IMR-90 (cell line): ENCODE results near the gene AGAP1. TPM values are rescaled to one million over a fixed set of nuclear protein-coding genes. Genes with fewer than 3 reads are reported as not detected.

Source experiments
- ATAC-seq: fragments of 200-7000 bp; cut with Tn5 transposase; 2 replicates; pipeline ENCODE4 v1.9.1; 2020; ENCODE audit warnings: low read depth, mild to moderate bottlenecking, moderate library complexity
- BruUV-seq: library from RNA; stranded (reverse); fragments of 400-500 nt; replicated peaks from 2 replicates; lab custom pipeline; 2021; lab: Mats Ljungman, UMichigan
- CTCF ChIA-PET: fragments of 300-600 bp; formaldehyde crosslinking; extraction: SDS; loops from one replicate; lab custom pipeline; 2021; ENCODE audit warnings: antibody characterized with exemption; lab: Yijun Ruan, JAX
- POLR2A ChIA-PET: fragments of 300-600 bp; sonication (Branson Sonifier 250); formaldehyde crosslinking; loops from one replicate; lab custom pipeline; 2022; ENCODE audit warnings: antibody characterized with exemption; ENCODE audit not compliant: unreplicated experiment; lab: Charles Lee
- DNase-seq: peaks from one replicate; pipeline ENCODE4 v3.0.0; 2013
- H2AFZ ChIP-seq: replicated peaks from 2 replicates; pipeline ENCODE3; 2013; ENCODE audit warnings: low read length, mild to moderate bottlenecking; ENCODE audit not compliant: poor library complexity
- H2AK5ac ChIP-seq: 2 replicates; pipeline ENCODE4 v1.6.1; 2013; ENCODE audit warnings: low read depth, low read length, inconsistent platforms
- H2AK9ac ChIP-seq: replicated peaks from 2 replicates; pipeline ENCODE3; 2013; ENCODE audit warnings: mild to moderate bottlenecking, low read depth, low read length, moderate library complexity; ENCODE audit not compliant: poor library complexity
- H2BK120ac ChIP-seq: 2 replicates; pipeline ENCODE4 v1.6.1; 2013; ENCODE audit warnings: low read depth, low read length, inconsistent platforms
- H2BK15ac ChIP-seq: 3 replicates; pipeline ENCODE4 v1.6.1; 2013; ENCODE audit warnings: low read depth, low read length, inconsistent platforms
- H2BK20ac ChIP-seq: 2 replicates; pipeline ENCODE4 v1.6.1; 2013; ENCODE audit warnings: low read depth, mild to moderate bottlenecking, inconsistent platforms, low read length, moderate library complexity
- H2BK5ac ChIP-seq: 2 replicates; pipeline ENCODE4 v1.6.1; 2013; ENCODE audit warnings: mild to moderate bottlenecking, low read depth, low read length, inconsistent platforms; ENCODE audit not compliant: poor library complexity, severe bottlenecking
- H3K14ac ChIP-seq: replicated peaks from 2 replicates; pipeline ENCODE4 v1.6.1; 2013; ENCODE audit warnings: low read depth, low read length, inconsistent platforms
- H3K18ac ChIP-seq: 2 replicates; pipeline ENCODE4 v1.6.1; 2013; ENCODE audit warnings: low read depth, low read length, control low read depth
- H3K23ac ChIP-seq: 2 replicates; pipeline ENCODE4 v1.6.1; 2013; ENCODE audit warnings: low read depth, low read length, inconsistent platforms
- H3K27ac ChIP-seq: 2 replicates; pipeline ENCODE4 v1.5.1; 2013; ENCODE audit warnings: mild to moderate bottlenecking, control low read depth, low read length; ENCODE audit not compliant: insufficient read depth
- H3K27me3 ChIP-seq: 2 replicates; pipeline ENCODE4 v1.6.1; 2013; ENCODE audit warnings: low read length; ENCODE audit not compliant: control insufficient read depth, insufficient read depth
- H3K36me3 ChIP-seq: 2 replicates; pipeline ENCODE4 v1.6.1; 2013; ENCODE audit warnings: low read length, mixed read lengths; ENCODE audit not compliant: control insufficient read depth, insufficient read depth
- H3K4ac ChIP-seq: 2 replicates; pipeline ENCODE4 v1.6.1; 2013; ENCODE audit warnings: low read depth, low read length, inconsistent platforms
- H3K4me1 ChIP-seq: 2 replicates; pipeline ENCODE4 v1.6.1; 2013; ENCODE audit warnings: low read length, mixed read lengths; ENCODE audit not compliant: control insufficient read depth, insufficient read depth
- H3K4me2 ChIP-seq: 2 replicates; pipeline ENCODE4 v1.6.1; 2013; ENCODE audit warnings: low read depth, mild to moderate bottlenecking, control low read depth, low read length, moderate library complexity
- H3K4me3 ChIP-seq: 2 replicates; pipeline ENCODE4 v1.5.1; 2013; ENCODE audit warnings: low read depth, mild to moderate bottlenecking, control low read depth, low read length, moderate library complexity; ENCODE audit not compliant: insufficient read depth
- H3K56ac ChIP-seq: 2 replicates; pipeline ENCODE4 v1.6.1; 2013; ENCODE audit warnings: low read length, inconsistent platforms; ENCODE audit not compliant: insufficient read depth; ENCODE audit errors: extremely low read depth
- H3K79me1 ChIP-seq, 2 experiments: 2 replicates each; pipeline ENCODE4 v1.6.1; 2013; ENCODE audit warnings: low read length in 2 of 2, inconsistent platforms in 1 of 2, low read depth in 1 of 2
- H3K9ac ChIP-seq: 2 replicates; pipeline ENCODE4 v1.6.1; 2013; ENCODE audit warnings: low read depth, low read length, control low read depth
- H3K9me1 ChIP-seq: 2 replicates; pipeline ENCODE4 v1.6.1; 2013; ENCODE audit warnings: low read length, inconsistent platforms; ENCODE audit not compliant: insufficient read depth
- H3K9me3 ChIP-seq: 2 replicates; pipeline ENCODE4 v1.6.1; 2013; ENCODE audit warnings: low read length; ENCODE audit not compliant: control insufficient read depth, insufficient read depth
- H4K20me1 ChIP-seq: 2 replicates; pipeline ENCODE4 v1.6.1; 2013; ENCODE audit warnings: low read length, inconsistent platforms; ENCODE audit not compliant: insufficient read depth
- H4K5ac ChIP-seq: 2 replicates; pipeline ENCODE4 v1.6.1; 2013; ENCODE audit warnings: mild to moderate bottlenecking, low read depth, low read length, control low read depth
- H4K8ac ChIP-seq, 2 experiments: 2 replicates each; pipeline ENCODE4 v1.6.1; 2013; ENCODE audit warnings: low read depth in 2 of 2, low read length in 2 of 2, control low read depth in 1 of 2, inconsistent platforms in 1 of 2
- H4K91ac ChIP-seq: 2 replicates; pipeline ENCODE4 v1.6.1; 2013; ENCODE audit warnings: low read depth, low read length, inconsistent platforms; ENCODE audit not compliant: insufficient read depth
- CTCF ChIP-seq: conservative IDR thresholded peaks from 2 replicates; pipeline ENCODE4 v1.5.1; 2012; ENCODE audit warnings: mild to moderate bottlenecking, low read depth, low read length, improper control_type of control experiment
- MAFK ChIP-seq: IDR thresholded peaks from 2 replicates; pipeline ENCODE4 v1.6.1; 2012; ENCODE audit warnings: low read depth, low read length, improper control_type of control experiment
- WGBS, 2 experiments: methylation state at CpG; one replicate each; pipeline versions ENCODE4 v1.1.5 to v1.1.7; 2013; ENCODE audit warnings: missing lambda C conversion rate in 2 of 2; ENCODE audit not compliant: insufficient read length in 1 of 2; ENCODE audit errors: extremely low coverage in 2 of 2; 5-methylcytosine and 5-hydroxymethylcytosine counted together
- dilution Hi-C: fragments of 300-500 bp; cut with HindIII; formaldehyde crosslinking; loops from one replicate; pipeline ENCODE4 v1.14.3; 2018; ENCODE audit warnings: low sequenced_read_pairs; ENCODE audit not compliant: unreplicated experiment
- in situ Hi-C: fragments of 300-500 bp; cut with MboI; formaldehyde crosslinking; loops from 3 replicates; pipeline ENCODE4 v1.14.3; 2019; ENCODE audit warnings: low sequenced_read_pairs, inconsistent platforms, mixed read lengths
- intact Hi-C: fragments of 100-400 bp; cut with micrococcal nuclease; formaldehyde crosslinking; loops from 2 replicates; pipeline ENCODE4 v1.10.0; 2022
- polyA plus RNA-seq, 3 experiments: library from polyadenylated mRNA; depleted of rRNA; stranded (reverse); fragments of >200 nt; gene quantifications; 2 replicates each; pipeline ENCODE4 v1.2.3, GENCODE V29; 2012; ENCODE audit warnings: low replicate concordance in 1 of 3
- total RNA-seq: library from RNA; depleted of rRNA; stranded (reverse); fragments of >200 nt; gene quantifications from 2 replicates; pipeline ENCODE4 v1.2.3, GENCODE V29; 2012

AGAP1 gene
- total and polyA plus RNA-seq, 2 of the 4 experiments (the other 2 are of a cell fraction) = 15.1 to 16.4 TPM

DNA sequence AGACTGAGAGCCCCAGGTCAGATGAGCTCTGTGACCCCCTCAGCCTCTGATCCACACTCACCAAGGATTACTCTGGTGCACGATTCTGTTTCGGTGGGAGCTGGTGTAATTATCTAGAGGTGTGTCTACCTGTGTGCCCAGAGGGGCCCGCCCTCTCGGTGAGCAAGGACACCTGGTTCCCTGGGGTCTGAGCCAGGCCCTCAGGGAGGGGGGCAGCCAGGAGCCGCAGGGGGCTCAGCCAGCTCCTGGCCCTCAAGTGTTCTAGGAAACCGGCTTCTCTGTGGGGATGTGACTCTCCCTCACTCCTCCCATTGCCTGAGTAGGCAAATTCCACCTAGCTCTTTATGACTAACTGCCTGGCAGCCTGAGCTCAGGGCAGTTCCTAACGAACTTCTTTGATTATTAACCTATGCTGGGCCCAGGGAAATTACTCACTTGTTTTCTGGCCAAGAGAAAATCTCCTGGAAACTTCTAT lies 17.4 kb downstream of the AGAP1 start:
- in situ Hi-C loops (no loop called here), dilution Hi-C loops (no loop called here), intact Hi-C loops (no loop called here)
- no peak overlapping the region for H4K91ac ChIP-seq
- H3K4me1 ChIP-seq = peaks cover 8% of the 10 kb centered on the region; the same call in 1 of the 2 replicates
- no peak overlapping the region for H3K56ac ChIP-seq
- H3K23ac ChIP-seq = no peak overlapping the region
- H3K27me3 ChIP-seq = no peaks in the 10 kb centered on the region
- H2AK5ac ChIP-seq = peak overlapping the region; percentile 12; the same call in 1 of the 2 replicates
- H2BK5ac ChIP-seq = no peak overlapping the region
- H4K8ac ChIP-seq = no peak overlapping the region
- H4K20me1 ChIP-seq = peaks cover 57% of the 10 kb centered on the region
- WGBS, 2 experiments = no CpG with 5 or more reads among the region's 7 CpGs
- peak overlapping the region; percentile 64 for H2AFZ ChIP-seq
- TF ChIP-seq CTCF (no peak), MAFK (peak; percentile 88)
- no peak overlapping the region for H3K14ac ChIP-seq
- H3K4me3 ChIP-seq = no peak overlapping the region
- H2BK15ac ChIP-seq = no peak overlapping the region
- DNase-seq (peak; percentile 88), ATAC-seq (peak; percentile 96)
- no peak overlapping the region for H3K18ac ChIP-seq
- no peak overlapping the region for H3K27ac ChIP-seq
- H4K5ac ChIP-seq = no peak overlapping the region
- no peaks in the 10 kb centered on the region for H3K9me3 ChIP-seq
- no peak overlapping the region for H2BK120ac ChIP-seq
- BruUV-seq = no TSS peak
- H3K9ac ChIP-seq = no peak overlapping the region
- H3K36me3 ChIP-seq = no peaks in the 10 kb centered on the region
- peak overlapping the region; percentile 89 for H2AK9ac ChIP-seq
- H2BK20ac ChIP-seq = no peak overlapping the region
- peaks cover 8% of the 10 kb centered on the region for H3K9me1 ChIP-seq
- ChIA-PET POLR2A (interaction anchor here (0.6 kb wide), 1 partner anchor 22 kb away, joined by 3 read pairs; no protein-coding TSS in a partner anchor), CTCF (no interaction called here)
- H3K4me2 ChIP-seq = no peak overlapping the region
- no peak overlapping the region for H3K4ac ChIP-seq
- H3K79me1 ChIP-seq = peaks cover 32 to 76% of the 10 kb centered on the region in 2 experiments
